HepG2 (cell line): ENCODE results near the gene TMX2. TPM values are rescaled to one million over a fixed set of nuclear protein-coding genes. Genes with fewer than 3 reads are reported as not detected.

Experiments
- ASH2L ChIP-seq: fragments of 300-600, 200-600 bp; sonication (generic); IDR thresholded peaks from 2 replicates; pipeline ENCODE4 v1.7.0; 2017; ENCODE audit warnings: low read depth, mild to moderate bottlenecking, moderate library complexity, mixed read lengths, low read length; ENCODE audit not compliant: insufficient read length
- BHLHE40 ChIP-seq: IDR thresholded peaks from 2 replicates; pipeline ENCODE4 v1.6.1; 2011; ENCODE audit warnings: low read length, improper control_type of control experiment
- CHD4 ChIP-seq: fragments of 200-600 bp; sonication (generic); IDR thresholded peaks from 2 replicates; pipeline ENCODE4 v1.7.0; 2017; ENCODE audit warnings: mild to moderate bottlenecking, low read length, borderline replicate concordance
- FOXA3 ChIP-seq: IDR thresholded peaks from 2 replicates; pipeline ENCODE4 v1.6.1; 2016; ENCODE audit warnings: missing genetic modification reagents, missing compliant biosample characterization
- FOXJ3 ChIP-seq: sonication (generic); formaldehyde crosslinking; IDR thresholded peaks from 2 replicates; pipeline ENCODE4 v1.4.0; 2020; ENCODE audit warnings: missing genetic modification reagents, mild to moderate bottlenecking, borderline replicate concordance
- KAT8 ChIP-seq: IDR thresholded peaks from 2 replicates; pipeline ENCODE4 v1.6.1; 2016; ENCODE audit warnings: missing genetic modification reagents, missing compliant biosample characterization
- KLF12 ChIP-seq: sonication (generic); formaldehyde crosslinking; IDR thresholded peaks from 2 replicates; pipeline ENCODE4 v1.4.0; 2020; ENCODE audit warnings: missing genetic modification reagents, borderline replicate concordance
- KLF6 ChIP-seq: IDR thresholded peaks from 2 replicates; pipeline ENCODE4 v1.8.0; 2016; ENCODE audit warnings: missing biosample characterization, missing genetic modification reagents
- MTF1 ChIP-seq: sonication (generic); formaldehyde crosslinking; IDR thresholded peaks from 2 replicates; pipeline ENCODE4 v1.5.0; 2020; ENCODE audit warnings: missing genetic modification reagents
- POLR2AphosphoS5 ChIP-seq: IDR thresholded peaks from 2 replicates; pipeline ENCODE4 v1.6.1; 2012; ENCODE audit warnings: low read depth, low read length
- RAD51 ChIP-seq: fragments of 450-650 bp; IDR thresholded peaks from 2 replicates; pipeline ENCODE4 v1.6.1; 2016; ENCODE audit warnings: borderline replicate concordance
- RNF2 ChIP-seq: fragments of 450-650 bp; conservative IDR thresholded peaks from 2 replicates; pipeline ENCODE4 v1.6.1; 2016; ENCODE audit warnings: low read depth
- SIN3B ChIP-seq: fragments of 150-350 bp; IDR thresholded peaks from 2 replicates; pipeline ENCODE4 v1.6.1; 2014; ENCODE audit warnings: low read length
- SMAD1 ChIP-seq: sonication (generic); formaldehyde crosslinking; IDR thresholded peaks from 2 replicates; pipeline ENCODE4 v1.4.0; 2020; ENCODE audit warnings: missing genetic modification reagents, low read depth, mild to moderate bottlenecking, borderline replicate concordance
- SPEN ChIP-seq: sonication (generic); formaldehyde crosslinking; IDR thresholded peaks from 2 replicates; pipeline ENCODE4 v1.5.1; 2020; ENCODE audit warnings: low read depth, mild to moderate bottlenecking, missing genetic modification reagents
- ZBTB20 ChIP-seq: sonication (generic); formaldehyde crosslinking; IDR thresholded peaks from 2 replicates; pipeline ENCODE4 v1.8.1; 2023; ENCODE audit warnings: missing genetic modification reagents, low read depth, mild to moderate bottlenecking, borderline replicate concordance
- ZNF350 ChIP-seq: sonication (generic); formaldehyde crosslinking; IDR thresholded peaks from 2 replicates; pipeline ENCODE4 v1.4.0; 2020; ENCODE audit warnings: mild to moderate bottlenecking, low read depth, missing genetic modification reagents, borderline replicate concordance
- ZNF430 ChIP-seq: sonication (generic); formaldehyde crosslinking; IDR thresholded peaks from 2 replicates; pipeline ENCODE4 v1.9.0; 2021; ENCODE audit warnings: mild to moderate bottlenecking, missing genetic modification reagents
- ZNF552 ChIP-seq: sonication (generic); formaldehyde crosslinking; IDR thresholded peaks from 2 replicates; pipeline ENCODE4 v1.9.0; 2022; ENCODE audit warnings: missing genetic modification reagents, mild to moderate bottlenecking, borderline replicate concordance
- ZNF572 ChIP-seq: sonication (generic); formaldehyde crosslinking; IDR thresholded peaks from 2 replicates; pipeline ENCODE4 v1.5.1; 2020; ENCODE audit warnings: mild to moderate bottlenecking, missing genetic modification reagents
- ZNF615 ChIP-seq: sonication (generic); formaldehyde crosslinking; IDR thresholded peaks from 2 replicates; pipeline ENCODE4 v1.5.0; 2020; ENCODE audit warnings: mild to moderate bottlenecking, missing genetic modification reagents, borderline replicate concordance
- ZNF670 ChIP-seq: sonication (generic); formaldehyde crosslinking; IDR thresholded peaks from 2 replicates; pipeline ENCODE4 v1.8.0; 2022; ENCODE audit warnings: mild to moderate bottlenecking, missing genetic modification reagents, borderline replicate concordance
- ZNF839 ChIP-seq: sonication (generic); formaldehyde crosslinking; IDR thresholded peaks from 2 replicates; pipeline ENCODE4 v1.4.0; 2020; ENCODE audit warnings: missing genetic modification reagents, mild to moderate bottlenecking, borderline replicate concordance
- polyA plus RNA-seq, 8 experiments: library from polyadenylated mRNA; depleted of rRNA in 3 of 8; stranded (reverse) in 7 of 8; unstranded in 1 of 8; fragments of >200 nt; fragmentation: Illumina TruSeq in 4 of 8; extraction: Trizol in 4 of 8; gene quantifications; 2 replicates each; pipeline versions ENCODE4 v1.2.1 to v1.2.3, GENCODE V29; 2011 to 2016; ENCODE audit warnings: low read depth in 4 of 8, missing spikeins in 1 of 8, mixed read lengths in 1 of 8; ENCODE audit not compliant: insufficient read depth in 1 of 8
- total RNA-seq, 5 experiments: library from RNA; depleted of rRNA; stranded (reverse); fragments of >200 nt; fragmentation: Illumina TruSeq; extraction: Trizol; gene quantifications; 2 replicates each; pipeline ENCODE4 v1.2.3, GENCODE V29; 2016; ENCODE audit warnings: low read depth in 1 of 5
- TF ChIP-seq, protein P1 (sequence below): sonication (generic); formaldehyde crosslinking; IDR thresholded peaks from 2 replicates; pipeline ENCODE4 v1.4.0; 2020; ENCODE audit warnings: missing genetic modification reagents, borderline replicate concordance
- TF ChIP-seq, protein P2 (sequence below): IDR thresholded peaks from 2 replicates; pipeline ENCODE4 v1.6.1; 2018; ENCODE audit warnings: missing genetic modification reagents
- TF ChIP-seq, protein P3 (sequence below): IDR thresholded peaks from 2 replicates; pipeline ENCODE4 v1.6.1; 2016; ENCODE audit warnings: low read depth, control low read depth

The TMX2 gene
- total and polyA plus RNA-seq, 2 of the 13 experiments (the other 11 are each of a cell fraction or from before 2014, with no cell fraction given) = 84.5 to 129 TPM

GRCh38 chr11:57667117-57667735 is 45.2 kb upstream of the TMX2 start (continued):
- TF ChIP-seq, protein P1, sequence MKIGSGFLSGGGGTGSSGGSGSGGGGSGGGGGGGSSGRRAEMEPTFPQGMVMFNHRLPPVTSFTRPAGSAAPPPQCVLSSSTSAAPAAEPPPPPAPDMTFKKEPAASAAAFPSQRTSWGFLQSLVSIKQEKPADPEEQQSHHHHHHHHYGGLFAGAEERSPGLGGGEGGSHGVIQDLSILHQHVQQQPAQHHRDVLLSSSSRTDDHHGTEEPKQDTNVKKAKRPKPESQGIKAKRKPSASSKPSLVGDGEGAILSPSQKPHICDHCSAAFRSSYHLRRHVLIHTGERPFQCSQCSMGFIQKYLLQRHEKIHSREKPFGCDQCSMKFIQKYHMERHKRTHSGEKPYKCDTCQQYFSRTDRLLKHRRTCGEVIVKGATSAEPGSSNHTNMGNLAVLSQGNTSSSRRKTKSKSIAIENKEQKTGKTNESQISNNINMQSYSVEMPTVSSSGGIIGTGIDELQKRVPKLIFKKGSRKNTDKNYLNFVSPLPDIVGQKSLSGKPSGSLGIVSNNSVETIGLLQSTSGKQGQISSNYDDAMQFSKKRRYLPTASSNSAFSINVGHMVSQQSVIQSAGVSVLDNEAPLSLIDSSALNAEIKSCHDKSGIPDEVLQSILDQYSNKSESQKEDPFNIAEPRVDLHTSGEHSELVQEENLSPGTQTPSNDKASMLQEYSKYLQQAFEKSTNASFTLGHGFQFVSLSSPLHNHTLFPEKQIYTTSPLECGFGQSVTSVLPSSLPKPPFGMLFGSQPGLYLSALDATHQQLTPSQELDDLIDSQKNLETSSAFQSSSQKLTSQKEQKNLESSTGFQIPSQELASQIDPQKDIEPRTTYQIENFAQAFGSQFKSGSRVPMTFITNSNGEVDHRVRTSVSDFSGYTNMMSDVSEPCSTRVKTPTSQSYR (CRISPR knock-in tag) = no peak
- TF ChIP-seq KAT8 (CRISPR knock-in tag) = peak; percentile 85
- TF ChIP-seq ASH2L = peak; percentile 73
- TF ChIP-seq ZBTB20 = no peak; the same call in 1 of the 2 replicates
- no peak for TF ChIP-seq FOXA3 (CRISPR knock-in tag)
- TF ChIP-seq BHLHE40 = peak; percentile 88
- no peak for TF ChIP-seq CHD4
- no peak for TF ChIP-seq ZNF839 (CRISPR knock-in tag)
- TF ChIP-seq, protein P2, sequence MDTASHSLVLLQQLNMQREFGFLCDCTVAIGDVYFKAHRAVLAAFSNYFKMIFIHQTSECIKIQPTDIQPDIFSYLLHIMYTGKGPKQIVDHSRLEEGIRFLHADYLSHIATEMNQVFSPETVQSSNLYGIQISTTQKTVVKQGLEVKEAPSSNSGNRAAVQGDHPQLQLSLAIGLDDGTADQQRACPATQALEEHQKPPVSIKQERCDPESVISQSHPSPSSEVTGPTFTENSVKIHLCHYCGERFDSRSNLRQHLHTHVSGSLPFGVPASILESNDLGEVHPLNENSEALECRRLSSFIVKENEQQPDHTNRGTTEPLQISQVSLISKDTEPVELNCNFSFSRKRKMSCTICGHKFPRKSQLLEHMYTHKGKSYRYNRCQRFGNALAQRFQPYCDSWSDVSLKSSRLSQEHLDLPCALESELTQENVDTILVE (CRISPR knock-in tag) = no peak
- no peak for TF ChIP-seq RNF2
- TF ChIP-seq ZNF615 (CRISPR knock-in tag) = no peak
- TF ChIP-seq RAD51 = no peak
- no peak for TF ChIP-seq KLF6
- 0 out of 2 replicates have a peak, but pooled peaks have one; percentile 8 for TF ChIP-seq MTF1 (CRISPR knock-in tag)
- 0 out of 2 replicates have a peak, but pooled peaks have one; percentile 23 for TF ChIP-seq ZNF670 (CRISPR knock-in tag)
- TF ChIP-seq SIN3B = 0 out of 2 replicates have a peak, but pooled peaks have one; percentile 24
- no peak for TF ChIP-seq SPEN
- TF ChIP-seq, protein P3, sequence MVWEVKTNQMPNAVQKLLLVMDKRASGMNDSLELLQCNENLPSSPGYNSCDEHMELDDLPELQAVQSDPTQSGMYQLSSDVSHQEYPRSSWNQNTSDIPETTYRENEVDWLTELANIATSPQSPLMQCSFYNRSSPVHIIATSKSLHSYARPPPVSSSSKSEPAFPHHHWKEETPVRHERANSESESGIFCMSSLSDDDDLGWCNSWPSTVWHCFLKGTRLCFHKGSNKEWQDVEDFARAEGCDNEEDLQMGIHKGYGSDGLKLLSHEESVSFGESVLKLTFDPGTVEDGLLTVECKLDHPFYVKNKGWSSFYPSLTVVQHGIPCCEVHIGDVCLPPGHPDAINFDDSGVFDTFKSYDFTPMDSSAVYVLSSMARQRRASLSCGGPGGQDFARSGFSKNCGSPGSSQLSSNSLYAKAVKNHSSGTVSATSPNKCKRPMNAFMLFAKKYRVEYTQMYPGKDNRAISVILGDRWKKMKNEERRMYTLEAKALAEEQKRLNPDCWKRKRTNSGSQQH = 0 out of 2 replicates have a peak, but pooled peaks have one; percentile 25
- peak; percentile 76 for TF ChIP-seq KLF12 (CRISPR knock-in tag)
- TF ChIP-seq POLR2AphosphoS5 = peak; percentile 65; the same call in 1 of the 2 replicates
- no peak for TF ChIP-seq ZNF552 (CRISPR knock-in tag)
- 0 out of 2 replicates have a peak, but pooled peaks have one; percentile 44 for TF ChIP-seq SMAD1 (CRISPR knock-in tag)
- 0 out of 2 replicates have a peak, but pooled peaks have one; percentile 53 for TF ChIP-seq ZNF430 (CRISPR knock-in tag)
- peak; percentile 22; the same call in 1 of the 2 replicates for TF ChIP-seq ZNF350 (CRISPR knock-in tag)
- peak; percentile 76; the same call in 1 of the 2 replicates for TF ChIP-seq FOXJ3
- no peak for TF ChIP-seq ZNF572 (CRISPR knock-in tag)
